Omental fat pad (tissue), 4 donors: ENCODE measurements around the gene RAB5IF. TPM values are rescaled to one million over a fixed set of nuclear protein-coding genes. Genes with fewer than 3 reads are reported as not detected.

Experiments
- ATAC-seq: fragments of 150-250 bp; one replicate; pipeline ENCODE4 v1.9.1; 2016; ENCODE audit warnings: mild to moderate bottlenecking, moderate library complexity; ENCODE audit not compliant: low FRiP score
- DNase-seq: peaks from one replicate; pipeline ENCODE4 v3.0.0-alpha.2; 2019; ENCODE audit warnings: low spot score
- total RNA-seq, 4 donors: library from RNA; depleted of rRNA; stranded (reverse); fragments of >200 nt; gene quantifications; one replicate each; pipeline ENCODE4 v1.1.0, GENCODE V29; 2016
- TF ChIP-seq, protein P1 (sequence below), 3 donors: fragments of 450-650 bp; IDR thresholded peaks; one replicate each; pipeline ENCODE4 v1.5.1; 2016 to 2017; ENCODE audit warnings: antibody characterized with exemption in 3 of 3, mild to moderate bottlenecking in 3 of 3, moderate library complexity in 2 of 3

The RAB5IF gene
- total RNA-seq, 4 donors from 2014 or later = 66.8 to 117 (median 89.1) TPM

GRCh38 chr20:36571564-36572504 lies 33.7 kb upstream of the RAB5IF start:
- TF ChIP-seq, protein P1, sequence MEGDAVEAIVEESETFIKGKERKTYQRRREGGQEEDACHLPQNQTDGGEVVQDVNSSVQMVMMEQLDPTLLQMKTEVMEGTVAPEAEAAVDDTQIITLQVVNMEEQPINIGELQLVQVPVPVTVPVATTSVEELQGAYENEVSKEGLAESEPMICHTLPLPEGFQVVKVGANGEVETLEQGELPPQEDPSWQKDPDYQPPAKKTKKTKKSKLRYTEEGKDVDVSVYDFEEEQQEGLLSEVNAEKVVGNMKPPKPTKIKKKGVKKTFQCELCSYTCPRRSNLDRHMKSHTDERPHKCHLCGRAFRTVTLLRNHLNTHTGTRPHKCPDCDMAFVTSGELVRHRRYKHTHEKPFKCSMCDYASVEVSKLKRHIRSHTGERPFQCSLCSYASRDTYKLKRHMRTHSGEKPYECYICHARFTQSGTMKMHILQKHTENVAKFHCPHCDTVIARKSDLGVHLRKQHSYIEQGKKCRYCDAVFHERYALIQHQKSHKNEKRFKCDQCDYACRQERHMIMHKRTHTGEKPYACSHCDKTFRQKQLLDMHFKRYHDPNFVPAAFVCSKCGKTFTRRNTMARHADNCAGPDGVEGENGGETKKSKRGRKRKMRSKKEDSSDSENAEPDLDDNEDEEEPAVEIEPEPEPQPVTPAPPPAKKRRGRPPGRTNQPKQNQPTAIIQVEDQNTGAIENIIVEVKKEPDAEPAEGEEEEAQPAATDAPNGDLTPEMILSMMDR (IDR thresholded peaks at IDR 0.05) = no peak
- no peak for DNase-seq
- no peak for ATAC-seq

DNA sequence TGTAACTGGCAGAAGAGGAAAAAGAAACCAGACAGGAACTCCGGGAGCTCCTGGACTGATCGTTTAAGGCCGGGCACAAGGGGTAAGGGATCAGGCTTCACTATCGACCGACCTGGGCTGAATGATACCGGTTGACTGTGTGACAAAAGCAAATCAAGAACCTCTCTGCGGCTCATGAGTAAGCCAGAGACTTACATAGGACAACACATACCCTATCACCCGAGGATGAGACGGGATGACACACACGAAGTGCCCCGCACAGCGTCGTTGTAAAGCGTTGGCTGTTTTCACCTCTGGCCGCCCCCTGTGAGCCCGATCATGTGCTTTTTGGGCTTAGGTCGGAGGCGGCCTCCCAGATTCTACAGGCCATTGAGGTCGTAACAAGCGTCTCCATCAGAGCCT lies 32.9 kb upstream of the RAB5IF start:
- ATAC-seq (peak; percentile 45), DNase-seq (no peak)
- TF ChIP-seq, protein P1 (IDR thresholded peaks at IDR 0.05) = no peak

- TF ChIP-seq, protein P1 (IDR thresholded peaks at IDR 0.05) = no peak
- ATAC-seq (peak; percentile 85), DNase-seq (peak; percentile 37)
Measured at GRCh38 chr20:36573103-36573797, 32.3 kb upstream of the RAB5IF start, which contains the start of gene TGIF2. Gene TGIF2, plus strand, starts transcription at chr20:36573597. Its CDS starts 5,178 bp downstream, at chr20:36578775.

DNA sequence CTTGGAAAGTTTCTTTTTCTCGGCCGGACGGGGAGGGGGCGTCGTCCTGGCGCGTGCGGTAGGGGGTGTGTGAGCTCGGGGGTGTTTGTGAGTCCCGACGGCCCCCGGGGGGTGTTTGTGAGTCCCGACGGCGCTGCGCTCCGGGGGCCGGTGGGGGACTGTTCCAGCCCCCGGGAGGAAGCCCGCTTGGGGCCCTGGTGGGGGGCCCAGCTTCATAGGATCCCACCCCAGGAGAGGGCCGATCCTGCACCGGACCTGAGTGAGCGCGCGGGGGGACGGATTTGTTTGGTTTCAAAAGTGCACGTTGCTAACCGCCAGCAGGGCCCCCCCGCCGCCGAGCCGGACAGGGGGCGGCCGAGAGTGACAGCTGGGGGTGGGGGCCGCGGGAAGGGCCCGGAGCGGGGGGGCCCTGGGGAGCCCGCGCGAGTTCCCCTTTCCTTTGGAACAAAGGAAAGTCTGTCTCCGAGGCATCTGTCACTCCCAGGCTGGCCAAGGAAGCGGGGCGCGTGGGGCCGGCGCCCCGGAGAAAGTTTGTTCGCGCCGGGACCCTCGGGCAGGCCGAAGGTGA lies 31.7 kb upstream of the RAB5IF start:
- ATAC-seq (no peak), DNase-seq (no peak)
- TF ChIP-seq, protein P1 (IDR thresholded peaks at IDR 0.05) = no peak

DNA sequence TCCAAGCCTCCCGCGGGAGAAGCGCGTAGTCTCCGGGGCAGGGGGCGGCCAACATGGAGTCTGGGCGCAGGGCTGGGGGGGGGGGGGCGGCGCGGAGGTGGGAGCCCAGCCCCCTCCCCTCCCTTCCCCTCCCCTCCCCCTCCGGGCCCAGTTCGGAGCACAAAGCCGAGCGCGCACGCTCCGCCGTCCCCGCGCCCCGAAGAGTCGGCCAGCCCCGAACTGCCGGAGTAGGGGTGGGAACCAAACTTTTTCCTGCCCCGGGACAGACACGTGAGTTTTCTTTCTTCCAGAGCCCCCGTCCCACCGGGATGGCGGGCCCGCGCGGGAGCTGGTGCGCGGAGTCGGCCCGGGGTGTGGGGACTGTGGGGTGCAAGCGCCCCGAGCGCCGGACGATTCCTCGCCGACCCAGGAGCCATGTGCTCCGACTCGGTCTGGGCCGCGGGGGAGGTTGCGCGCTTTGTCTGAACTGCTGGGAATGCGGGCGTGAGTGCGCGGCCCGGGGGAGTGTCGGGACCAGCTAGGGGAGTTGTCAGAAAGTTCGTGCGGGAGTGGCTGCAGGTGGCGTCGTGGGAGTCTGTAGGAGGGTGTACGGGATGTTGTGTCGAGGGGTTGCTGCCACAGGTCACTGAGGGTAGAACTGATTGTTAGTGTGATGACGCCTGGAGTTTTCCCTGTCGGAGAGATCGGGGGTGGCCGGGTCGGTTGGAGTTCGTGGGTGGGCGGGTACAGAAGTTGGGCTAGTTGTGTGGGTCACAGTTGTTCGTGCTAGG lies 31.0 kb upstream of the RAB5IF start:
- DNase-seq (peak; percentile 37), ATAC-seq (peak; percentile 34)
- TF ChIP-seq, protein P1 (IDR thresholded peaks at IDR 0.05) = no peak

DNA sequence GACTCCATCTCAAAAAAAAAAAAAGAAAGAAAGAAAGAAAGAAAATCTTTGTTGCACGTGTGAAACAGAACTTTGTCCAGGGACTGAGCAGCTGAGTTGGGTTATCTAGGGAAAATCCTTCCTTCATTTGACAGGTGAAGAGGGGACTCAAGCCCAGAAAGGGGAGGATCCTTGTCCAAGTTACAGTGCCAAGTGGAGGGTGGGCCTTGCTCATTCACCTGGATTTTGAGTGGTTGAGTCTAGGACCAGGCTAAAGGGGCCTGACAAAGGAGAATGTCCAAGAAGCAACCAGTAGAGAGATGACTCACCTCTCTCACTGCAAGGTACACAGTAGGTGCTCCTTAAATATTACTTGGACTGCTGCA lies 29.5 kb upstream of the RAB5IF start:
- no peak for ATAC-seq
- DNase-seq = no peak
- TF ChIP-seq, protein P1 (IDR thresholded peaks at IDR 0.05) = no peak
